Subcutaneous adipose tissue (tissue), 4 donors: ENCODE results near the gene SOHLH1. TPM values are rescaled to one million over a fixed set of nuclear protein-coding genes. Genes with fewer than 3 reads are reported as not detected.

Experiments
- total RNA-seq, 4 donors: library from RNA; depleted of rRNA; stranded (reverse); fragments of >200 nt; gene quantifications; one replicate each; pipeline ENCODE4 v1.1.0, GENCODE V29; 2016
- TF ChIP-seq, protein P1 (sequence below): fragments of 450-650 bp; IDR thresholded peaks from one replicate; pipeline ENCODE4 v1.5.1; 2016; ENCODE audit warnings: low read depth, mild to moderate bottlenecking, control low read depth, antibody characterized with exemption, moderate library complexity

Gene SOHLH1
- total RNA-seq, 4 donors from 2014 or later: not detected

GRCh38 chr9:135666534-135667462 lies 32.5 kb downstream of the SOHLH1 start:
- TF ChIP-seq, protein P1, sequence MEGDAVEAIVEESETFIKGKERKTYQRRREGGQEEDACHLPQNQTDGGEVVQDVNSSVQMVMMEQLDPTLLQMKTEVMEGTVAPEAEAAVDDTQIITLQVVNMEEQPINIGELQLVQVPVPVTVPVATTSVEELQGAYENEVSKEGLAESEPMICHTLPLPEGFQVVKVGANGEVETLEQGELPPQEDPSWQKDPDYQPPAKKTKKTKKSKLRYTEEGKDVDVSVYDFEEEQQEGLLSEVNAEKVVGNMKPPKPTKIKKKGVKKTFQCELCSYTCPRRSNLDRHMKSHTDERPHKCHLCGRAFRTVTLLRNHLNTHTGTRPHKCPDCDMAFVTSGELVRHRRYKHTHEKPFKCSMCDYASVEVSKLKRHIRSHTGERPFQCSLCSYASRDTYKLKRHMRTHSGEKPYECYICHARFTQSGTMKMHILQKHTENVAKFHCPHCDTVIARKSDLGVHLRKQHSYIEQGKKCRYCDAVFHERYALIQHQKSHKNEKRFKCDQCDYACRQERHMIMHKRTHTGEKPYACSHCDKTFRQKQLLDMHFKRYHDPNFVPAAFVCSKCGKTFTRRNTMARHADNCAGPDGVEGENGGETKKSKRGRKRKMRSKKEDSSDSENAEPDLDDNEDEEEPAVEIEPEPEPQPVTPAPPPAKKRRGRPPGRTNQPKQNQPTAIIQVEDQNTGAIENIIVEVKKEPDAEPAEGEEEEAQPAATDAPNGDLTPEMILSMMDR: no peak

- TF ChIP-seq, protein P1: no peak
These were observed 33.5 kb downstream of the SOHLH1 start for GRCh38 chr9:135665795-135666189.

DNA sequence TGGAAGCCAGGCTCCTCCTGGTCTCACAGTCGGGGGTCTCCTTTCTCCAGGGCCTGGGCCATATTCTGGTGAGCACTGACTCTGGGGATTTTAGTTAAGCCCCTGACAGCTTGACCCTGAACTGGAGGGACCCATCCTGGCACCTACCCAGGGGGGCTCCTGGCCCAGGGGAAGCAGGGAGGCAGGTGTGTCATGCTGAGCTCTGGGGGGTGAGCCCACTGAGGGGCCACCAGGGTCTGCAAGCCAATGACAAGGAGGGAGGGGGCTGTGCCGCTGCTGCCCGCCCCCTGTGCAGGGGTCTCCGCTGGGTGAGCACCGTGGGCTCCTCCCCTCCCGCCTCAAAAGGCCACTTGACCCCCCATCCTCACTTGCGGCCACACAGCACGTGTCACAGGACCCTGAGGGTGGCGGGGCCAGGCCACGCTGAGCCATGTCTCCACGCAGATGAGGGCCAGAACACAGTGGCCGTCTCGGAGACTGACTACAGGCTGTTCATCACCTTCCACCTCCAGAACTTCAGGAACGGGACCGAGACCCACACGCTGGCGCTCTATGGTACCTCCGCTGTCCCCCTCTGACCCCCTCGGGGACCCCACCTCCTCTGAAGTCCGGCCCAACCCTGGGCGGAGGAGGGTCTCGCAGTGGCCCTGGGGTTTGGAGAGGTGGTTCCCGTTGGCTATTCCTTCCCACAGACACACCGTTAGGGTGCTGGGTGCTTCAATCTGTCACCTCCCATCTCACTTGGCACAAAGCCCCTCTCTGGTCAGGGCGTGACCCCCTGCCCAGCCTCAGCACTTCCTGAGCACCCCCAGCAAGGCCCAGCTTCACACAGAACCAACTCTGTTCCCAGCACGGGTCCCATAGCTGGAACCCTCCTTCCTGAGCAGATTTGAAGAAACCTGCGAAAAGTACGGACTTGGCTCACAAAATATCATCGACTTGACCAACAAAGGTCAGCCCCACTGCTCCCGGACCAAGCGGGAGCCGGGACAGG lies 34.2 kb downstream of the SOHLH1 start:
- TF ChIP-seq, protein P1: no peak

DNA sequence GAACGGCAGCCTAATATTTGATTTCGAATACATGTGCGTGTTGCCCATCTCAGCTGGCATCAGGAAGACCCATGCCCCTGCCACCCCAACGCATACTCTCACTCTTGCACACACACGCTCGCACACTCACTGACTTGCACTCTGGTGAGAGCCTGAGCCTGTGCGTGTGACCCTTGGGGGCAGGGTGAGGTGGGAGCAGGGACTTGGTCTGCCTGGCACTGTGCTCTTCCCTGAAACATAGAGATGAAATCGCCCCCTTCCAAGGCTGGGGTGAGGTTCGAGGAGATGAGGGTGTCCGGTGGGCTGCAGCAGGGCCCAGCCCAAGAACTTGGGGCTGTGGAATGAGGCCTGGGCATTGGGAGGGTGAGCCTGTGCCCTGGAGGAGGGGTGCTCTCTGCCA lies 35.0 kb downstream of the SOHLH1 start:
- TF ChIP-seq, protein P1: no peak

DNA sequence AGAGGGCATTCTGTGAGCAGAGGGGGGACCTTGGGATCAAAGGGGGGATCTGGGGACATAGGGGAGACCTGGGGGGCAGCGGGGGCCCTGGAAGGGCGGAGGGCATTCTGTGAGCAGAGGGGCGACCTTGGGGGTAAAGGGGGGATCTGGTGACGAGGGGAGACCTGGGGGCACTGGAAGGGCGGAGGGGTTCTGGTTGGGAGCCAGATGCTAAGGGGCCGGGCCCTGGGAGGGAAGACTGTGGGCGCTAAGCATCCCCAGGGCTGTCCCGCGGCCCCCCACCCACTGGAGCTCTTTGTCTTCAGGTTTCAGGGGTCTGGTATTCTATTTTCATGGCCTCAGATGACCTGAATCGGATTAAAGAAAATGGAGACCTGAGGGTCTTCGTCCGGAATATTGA lies 35.4 kb downstream of the SOHLH1 start:
- TF ChIP-seq, protein P1: no peak

GRCh38 chr9:135663451-135663770 lies 35.9 kb downstream of the SOHLH1 start:
- TF ChIP-seq, protein P1: no peak
